Measurements from ENCODE around the gene LRRC27. TPM values are rescaled to one million over a fixed set of nuclear protein-coding genes. Genes with fewer than 3 reads are reported as not detected.

The LRRC27 gene
- total RNA-seq, 4 donors from 2014 or later, result 0.59 to 32.6 (median 15.3) TPM

DNA sequence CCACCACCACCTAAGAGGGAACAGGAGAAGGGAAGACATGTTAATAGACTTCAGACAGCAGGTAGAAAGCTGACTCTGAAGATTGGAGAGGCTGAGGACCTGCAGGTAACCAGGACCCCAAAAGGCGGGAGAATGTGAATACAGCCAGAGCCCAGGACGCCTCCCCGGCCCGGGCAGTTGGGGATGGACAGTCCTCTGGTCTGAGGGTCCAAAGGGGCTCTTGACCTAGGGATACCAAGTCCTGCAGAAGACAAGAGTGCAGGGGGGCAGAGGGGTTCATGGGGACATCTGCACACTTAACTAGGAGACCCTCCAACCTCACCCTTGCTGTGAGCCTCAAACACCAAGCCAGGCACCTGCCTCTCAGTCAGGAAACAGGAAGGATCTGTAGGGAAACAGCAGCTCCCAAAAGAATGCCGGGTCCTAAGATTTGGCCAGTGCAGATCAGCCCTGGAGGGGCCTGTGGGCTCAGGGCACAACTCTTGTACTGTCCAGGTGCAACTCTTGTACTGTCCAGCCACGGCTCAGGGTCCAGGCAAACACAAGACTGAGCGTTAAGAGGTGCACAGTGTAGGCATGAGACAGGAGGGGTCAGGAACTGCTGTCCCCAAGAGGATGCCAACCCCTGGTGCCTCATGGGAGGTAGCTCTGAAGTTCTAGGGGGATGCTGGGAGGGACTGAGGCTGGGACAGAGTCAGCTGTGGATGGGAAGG, 22.0 kb upstream of the LRRC27 start:
- H3K36me3 ChIP-seq, result no peaks in the 10 kb centered on the region
- TF ChIP-seq POLR2A (IDR thresholded peaks at IDR 0.05), result no peak
- intact Hi-C loops (cut with DNase I; ENCODE audit: low total_unique reads), result no loop called here

DNA sequence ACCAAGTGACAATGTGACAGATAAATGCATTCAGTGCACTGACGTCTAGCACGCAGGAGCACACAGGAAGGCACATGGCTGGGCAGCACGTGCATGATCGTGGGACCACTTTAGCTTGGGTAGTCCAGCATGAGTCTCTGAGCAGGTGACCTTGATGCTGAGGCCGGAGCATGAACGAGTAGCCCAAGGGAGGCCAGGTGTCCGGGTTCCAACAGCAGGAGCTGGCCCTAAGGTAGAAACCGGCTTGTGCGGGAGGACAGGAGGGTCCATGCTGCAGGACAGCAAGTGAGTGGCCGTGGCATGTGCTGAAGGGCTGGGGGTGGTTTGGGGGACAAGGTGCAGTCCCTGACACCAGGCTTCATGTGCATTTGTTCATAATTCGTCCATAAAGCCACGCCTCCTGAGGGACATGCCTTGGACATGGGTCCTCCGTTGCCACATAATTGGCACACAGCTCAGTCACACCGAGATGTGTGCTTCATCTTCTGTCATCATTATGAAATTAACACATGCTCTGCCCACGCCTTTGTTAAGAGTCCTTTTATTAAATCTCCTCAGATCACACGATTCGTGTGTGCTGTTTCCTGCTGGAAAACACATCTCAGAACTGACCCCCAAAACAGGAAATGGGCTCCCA, 21.2 kb upstream of the LRRC27 start:
- no peak for DNase-seq

More for the DNA sequence above, 22.0 kb upstream of the LRRC27 start:
- H3K4me3 ChIP-seq, result no peak overlapping the region
- no peaks in the 10 kb centered on the region for H3K9me3 ChIP-seq
- H3K4me1 ChIP-seq, result peaks cover 0 to 5% of the 10 kb centered on the region in 2 donors
- no peak overlapping the region for H3K27ac ChIP-seq
- no peaks in the 10 kb centered on the region for H3K27me3 ChIP-seq
- no peak for DNase-seq

DNA sequence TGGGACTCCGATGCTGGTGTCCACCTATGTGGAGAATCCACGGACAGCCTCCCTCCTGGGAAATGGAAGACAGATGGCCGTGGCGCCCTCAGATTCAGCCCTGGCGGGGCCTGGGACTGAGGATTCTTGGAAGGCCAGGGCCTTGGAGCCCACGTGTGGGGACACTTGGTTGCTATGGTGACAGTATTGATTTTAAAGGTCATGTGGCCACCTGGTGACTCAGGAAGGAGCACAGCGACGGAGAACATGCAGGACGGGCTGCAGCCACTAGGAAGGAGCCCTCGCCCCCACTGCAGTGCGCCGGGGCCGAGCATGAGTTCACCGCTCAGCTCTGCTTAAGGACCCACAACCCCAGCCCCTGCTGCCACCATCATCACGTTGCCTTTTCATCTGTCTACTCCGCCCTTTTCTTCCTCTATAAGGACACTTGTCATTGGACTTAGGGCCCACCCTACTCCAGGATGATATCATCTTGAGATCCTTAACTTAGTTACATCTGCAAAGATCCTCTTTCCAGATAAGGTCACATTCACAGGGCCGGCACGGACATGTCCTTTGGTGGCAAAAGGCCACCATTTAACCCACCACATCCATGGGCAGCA, 20.6 kb upstream of the LRRC27 start:
- H3K4me1 ChIP-seq, result peaks cover 0 to 4% of the 10 kb centered on the region in 2 donors
- no peak overlapping the region for H3K27ac ChIP-seq
- no peak for TF ChIP-seq POLR2A (IDR thresholded peaks at IDR 0.05)
- TF ChIP-seq, protein P1, sequence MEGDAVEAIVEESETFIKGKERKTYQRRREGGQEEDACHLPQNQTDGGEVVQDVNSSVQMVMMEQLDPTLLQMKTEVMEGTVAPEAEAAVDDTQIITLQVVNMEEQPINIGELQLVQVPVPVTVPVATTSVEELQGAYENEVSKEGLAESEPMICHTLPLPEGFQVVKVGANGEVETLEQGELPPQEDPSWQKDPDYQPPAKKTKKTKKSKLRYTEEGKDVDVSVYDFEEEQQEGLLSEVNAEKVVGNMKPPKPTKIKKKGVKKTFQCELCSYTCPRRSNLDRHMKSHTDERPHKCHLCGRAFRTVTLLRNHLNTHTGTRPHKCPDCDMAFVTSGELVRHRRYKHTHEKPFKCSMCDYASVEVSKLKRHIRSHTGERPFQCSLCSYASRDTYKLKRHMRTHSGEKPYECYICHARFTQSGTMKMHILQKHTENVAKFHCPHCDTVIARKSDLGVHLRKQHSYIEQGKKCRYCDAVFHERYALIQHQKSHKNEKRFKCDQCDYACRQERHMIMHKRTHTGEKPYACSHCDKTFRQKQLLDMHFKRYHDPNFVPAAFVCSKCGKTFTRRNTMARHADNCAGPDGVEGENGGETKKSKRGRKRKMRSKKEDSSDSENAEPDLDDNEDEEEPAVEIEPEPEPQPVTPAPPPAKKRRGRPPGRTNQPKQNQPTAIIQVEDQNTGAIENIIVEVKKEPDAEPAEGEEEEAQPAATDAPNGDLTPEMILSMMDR (IDR thresholded peaks at IDR 0.05), result no peak
- H3K4me3 ChIP-seq, result no peak overlapping the region
- intact Hi-C loops (cut with DNase I; ENCODE audit: low total_unique reads), result no loop called here
- no peaks in the 10 kb centered on the region for H3K27me3 ChIP-seq
- no peaks in the 10 kb centered on the region for H3K36me3 ChIP-seq
- DNase-seq, result no peak
- H3K9me3 ChIP-seq, result no peaks in the 10 kb centered on the region

More for the DNA sequence above, 21.2 kb upstream of the LRRC27 start:
- Histone ChIP-seq H3K4me3 (no peak overlapping the region), H3K27ac (no peak overlapping the region), H3K4me1 (peaks cover 0 to 5% of the 10 kb centered on the region in 2 donors), H3K27me3 (no peaks in the 10 kb centered on the region), H3K9me3 (no peaks in the 10 kb centered on the region), H3K36me3 (no peaks in the 10 kb centered on the region)
- intact Hi-C loops (cut with DNase I; ENCODE audit: low total_unique reads), result no loop called here
- TF ChIP-seq POLR2A (IDR thresholded peaks at IDR 0.05), result no peak
- TF ChIP-seq, protein P1 (IDR thresholded peaks at IDR 0.05), result no peak

DNA sequence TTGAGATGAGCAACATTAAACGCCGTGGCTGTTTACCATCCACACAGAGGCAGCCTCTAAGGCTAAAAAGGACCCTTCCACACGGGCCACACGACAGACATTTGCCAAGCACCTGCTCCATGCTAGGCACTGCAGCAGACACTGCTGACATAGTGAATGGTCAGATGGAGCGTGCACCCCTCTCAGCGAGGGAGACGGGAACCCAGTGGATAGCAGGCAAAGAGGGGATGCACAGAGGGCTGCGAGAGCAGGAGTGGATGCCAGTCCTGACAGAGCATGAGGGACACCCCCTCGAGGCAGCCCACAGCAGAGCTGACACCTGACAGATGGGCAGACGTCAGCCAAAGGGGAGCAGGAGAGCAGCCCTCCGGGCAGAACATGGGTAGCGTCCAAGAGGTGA, 18.7 kb upstream of the LRRC27 start:
- intact Hi-C loops (cut with DNase I; ENCODE audit: low total_unique reads), result no loop called here
- Histone ChIP-seq H3K27me3 (no peaks in the 10 kb centered on the region), H3K36me3 (no peaks in the 10 kb centered on the region), H3K4me3 (no peak overlapping the region), H3K27ac (no peak overlapping the region), H3K9me3 (no peaks in the 10 kb centered on the region), H3K4me1 (no peaks in the 10 kb centered on the region)
- TF ChIP-seq, protein P1 (IDR thresholded peaks at IDR 0.05), result no peak
- no peak for TF ChIP-seq POLR2A (IDR thresholded peaks at IDR 0.05)
- no peak for DNase-seq

DNA sequence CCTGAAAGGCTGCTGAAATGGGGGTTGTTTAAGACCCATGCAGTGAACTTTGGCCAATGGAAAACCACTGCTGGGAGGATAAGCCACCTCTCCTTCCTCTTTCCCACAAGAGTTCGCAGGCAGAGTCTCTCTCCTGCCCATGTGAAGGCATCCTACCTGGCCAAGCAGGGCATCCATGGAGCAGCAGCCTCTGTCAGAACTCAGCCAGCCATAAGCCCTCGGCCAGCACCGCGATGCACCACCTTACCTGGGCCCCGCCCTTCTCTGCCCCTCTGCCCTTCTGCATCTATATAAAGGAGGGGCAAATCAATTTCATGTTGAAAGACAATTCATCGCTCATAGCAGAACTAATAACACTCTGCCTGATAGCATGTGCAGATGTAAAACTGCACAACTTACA, 18.1 kb upstream of the LRRC27 start:
- TF ChIP-seq, protein P1 (IDR thresholded peaks at IDR 0.05), result no peak
- no peak for TF ChIP-seq POLR2A (IDR thresholded peaks at IDR 0.05)

More for the DNA sequence above, 18.1 kb upstream of the LRRC27 start:
- H3K27ac ChIP-seq, result no peak overlapping the region
- H3K9me3 ChIP-seq, result no peaks in the 10 kb centered on the region
- H3K4me1 ChIP-seq, result no peaks in the 10 kb centered on the region
- no peak for DNase-seq
- no peaks in the 10 kb centered on the region for H3K27me3 ChIP-seq
- H3K4me3 ChIP-seq, result no peak overlapping the region
- intact Hi-C loops (cut with DNase I; ENCODE audit: low total_unique reads), result no loop called here
- H3K36me3 ChIP-seq, result no peaks in the 10 kb centered on the region
